Esophagus squamous epithelium (tissue), 5 donors: ENCODE measurements around the gene ANKRD7. TPM values are rescaled to one million over a fixed set of nuclear protein-coding genes. Genes with fewer than 3 reads are reported as not detected.

ENCODE experiments used
- DNase-seq: peaks from one replicate; lab custom pipeline; 2025; lab: John Stamatoyannopoulos, UW
- H3K27ac ChIP-seq, 4 donors: fragments of 200-600 bp; sonication (generic); one replicate each; pipeline ENCODE4 v1.5.1; 2016 to 2019; ENCODE audit warnings: mild to moderate bottlenecking in 1 of 4
- H3K27me3 ChIP-seq, 4 donors: fragments of 200-600 bp; sonication (generic); 1 replicate in 3 of 4; 2 replicates in 1 of 4; pipeline versions ENCODE4 v1.5.1 to v1.6.0; 2017 to 2021; ENCODE audit warnings: antibody characterized with exemption in 1 of 4
- H3K36me3 ChIP-seq, 3 donors: fragments of 200-600 bp; sonication (generic); one replicate each; pipeline ENCODE4 v1.5.1; 2016 to 2019
- H3K4me1 ChIP-seq, 3 donors: fragments of 200-600 bp; sonication (generic); one replicate each; pipeline ENCODE4 v1.5.1; 2017 to 2019
- H3K4me3 ChIP-seq, 4 donors: fragments of 200-600 bp; sonication (generic); 1 replicate in 3 of 4; 2 replicates in 1 of 4; pipeline ENCODE4 v1.5.1; 2016 to 2019; ENCODE audit warnings: mild to moderate bottlenecking in 2 of 4, moderate library complexity in 1 of 4
- H3K9me3 ChIP-seq, 3 donors: fragments of 200-600 bp; sonication (generic); one replicate each; pipeline ENCODE4 v1.5.1; 2016 to 2019
- POLR2A ChIP-seq, 4 donors: fragments of 450-650 bp; IDR thresholded peaks; one replicate each; pipeline ENCODE4 v1.6.1; 2017; ENCODE audit warnings: antibody characterized with exemption in 4 of 4, mild to moderate bottlenecking in 4 of 4, moderate library complexity in 3 of 4
- WGBS, 2 donors: methylation state at CpG; one replicate each; pipeline ENCODE4 v1.1.5; 2018; 5-methylcytosine and 5-hydroxymethylcytosine counted together
- intact Hi-C: fragments of 100-400 bp; cut with DNase I; formaldehyde crosslinking; loops from one replicate; pipeline ENCODE4 v1.15.0; 2022
- total RNA-seq, 4 donors: library from RNA; depleted of rRNA; stranded (reverse); fragments of >200 nt; gene quantifications; one replicate each; pipeline ENCODE4 v1.1.0, GENCODE V29; 2016
- TF ChIP-seq, protein P1 (sequence below), 6 experiments: fragments of 450-650 bp in 4 of 6; fragments of 200-600 bp in 2 of 6; sonication (generic) in 2 of 6; IDR thresholded peaks; one replicate each; pipeline ENCODE4 v1.5.1; 2016 to 2019; ENCODE audit warnings: antibody characterized with exemption in 6 of 6, mild to moderate bottlenecking in 4 of 6, moderate library complexity in 4 of 6
- donor health status: DM: yes; HTN: yes; CAD: no.

The ANKRD7 gene
- total RNA-seq, 4 donors from 2014 or later = 0.57 TPM; not detected in 3

DNA sequence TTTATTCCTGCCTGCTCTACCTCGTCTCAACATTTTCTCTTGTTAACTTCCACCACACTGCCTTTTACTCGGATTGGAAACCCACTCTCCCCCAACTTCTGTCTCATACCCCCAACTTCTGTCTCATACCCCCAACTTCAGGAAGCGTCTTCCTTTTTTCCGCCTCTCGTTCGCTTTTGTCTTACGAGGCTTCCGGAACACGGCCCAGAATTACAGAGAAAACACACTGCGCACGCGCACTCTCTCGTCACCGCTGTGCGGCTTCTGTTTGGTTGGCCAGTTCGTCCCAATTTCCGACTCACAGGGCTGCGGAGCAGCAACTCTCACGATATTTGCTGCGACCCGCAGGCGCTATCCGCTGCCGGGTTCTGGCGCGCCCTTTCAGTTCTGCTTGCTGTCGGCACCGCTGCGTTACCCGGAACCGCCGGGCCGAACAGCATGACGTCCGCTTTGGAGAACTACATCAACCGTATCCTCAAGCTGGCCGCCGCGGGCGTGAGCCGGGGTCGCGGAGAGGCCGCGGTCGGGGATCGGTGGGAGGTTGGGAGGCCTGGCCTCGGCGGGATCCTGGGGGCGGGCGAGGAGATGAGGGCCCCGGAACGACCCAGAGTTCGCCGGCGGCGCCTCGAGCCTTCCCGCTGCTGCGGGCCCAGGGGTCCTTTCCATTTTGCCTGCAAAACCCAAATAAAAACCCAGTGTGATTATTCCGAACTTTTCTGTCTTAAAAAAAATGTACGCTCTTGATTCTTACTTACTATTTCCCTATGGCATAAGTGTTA, 40.5 kb upstream of the ANKRD7 start, which contains the start of gene LSM8:
Gene LSM8 (plus strand): TSS at position 379 of the 779 bp plus-strand sequence. CDS start 60 bp downstream, at position 439.
- intact Hi-C loops = no loop called here
- peaks cover 12 to 44% (median 25%) of the 10 kb centered on the region in 3 donors for H3K4me1 ChIP-seq
- peak within 1 kb of the TSS; percentile 94 to 98 (median 95) for H3K27ac ChIP-seq

DNA sequence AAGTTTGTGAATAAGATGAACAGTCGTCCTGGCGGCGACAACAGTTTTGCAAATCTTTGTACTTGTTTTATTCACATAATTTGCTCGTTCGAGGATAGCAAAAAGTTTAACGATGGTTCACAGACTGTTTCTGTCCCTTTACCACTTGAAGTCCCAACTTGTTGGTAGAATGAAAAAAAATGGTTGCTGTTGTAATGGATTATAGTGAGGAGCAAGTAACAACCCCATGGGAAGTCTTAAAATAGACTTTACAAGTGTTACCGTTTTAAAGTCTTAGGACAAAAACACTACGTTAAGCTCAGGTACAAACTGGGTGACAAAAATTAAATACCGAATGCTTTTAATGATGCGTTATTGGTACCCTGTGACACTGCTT, 40.0 kb upstream of the ANKRD7 start:
- Histone ChIP-seq H3K36me3 (peaks cover 0 to 25% (median 6%) of the 10 kb centered on the region in 3 donors), H3K9me3 (no peaks in the 10 kb centered on the region), H3K27ac (peak overlapping the region; percentile 94 to 98 (median 95)), H3K4me1 (peaks cover 12 to 44% (median 25%) of the 10 kb centered on the region in 3 donors), H3K4me3 (peak overlapping the region; percentile 82 to 96 (median 90)), H3K27me3 (no peaks in the 10 kb centered on the region)
- TF ChIP-seq, protein P1, sequence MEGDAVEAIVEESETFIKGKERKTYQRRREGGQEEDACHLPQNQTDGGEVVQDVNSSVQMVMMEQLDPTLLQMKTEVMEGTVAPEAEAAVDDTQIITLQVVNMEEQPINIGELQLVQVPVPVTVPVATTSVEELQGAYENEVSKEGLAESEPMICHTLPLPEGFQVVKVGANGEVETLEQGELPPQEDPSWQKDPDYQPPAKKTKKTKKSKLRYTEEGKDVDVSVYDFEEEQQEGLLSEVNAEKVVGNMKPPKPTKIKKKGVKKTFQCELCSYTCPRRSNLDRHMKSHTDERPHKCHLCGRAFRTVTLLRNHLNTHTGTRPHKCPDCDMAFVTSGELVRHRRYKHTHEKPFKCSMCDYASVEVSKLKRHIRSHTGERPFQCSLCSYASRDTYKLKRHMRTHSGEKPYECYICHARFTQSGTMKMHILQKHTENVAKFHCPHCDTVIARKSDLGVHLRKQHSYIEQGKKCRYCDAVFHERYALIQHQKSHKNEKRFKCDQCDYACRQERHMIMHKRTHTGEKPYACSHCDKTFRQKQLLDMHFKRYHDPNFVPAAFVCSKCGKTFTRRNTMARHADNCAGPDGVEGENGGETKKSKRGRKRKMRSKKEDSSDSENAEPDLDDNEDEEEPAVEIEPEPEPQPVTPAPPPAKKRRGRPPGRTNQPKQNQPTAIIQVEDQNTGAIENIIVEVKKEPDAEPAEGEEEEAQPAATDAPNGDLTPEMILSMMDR (IDR thresholded peaks at IDR 0.05) = no peak
- no peak for TF ChIP-seq POLR2A (IDR thresholded peaks at IDR 0.05)
- intact Hi-C loops = no loop called here
- DNase-seq = no peak
- 6 to 8% methylated on average over 10 of the region's 10 CpGs for WGBS, 2 donors

More for the DNA sequence above, 40.5 kb upstream of the ANKRD7 start, which contains the start of gene LSM8:
- peak in 3 of 4 donors; percentile 77 to 86 (median 85) for TF ChIP-seq POLR2A (IDR thresholded peaks at IDR 0.05)
- TF ChIP-seq, protein P1 (IDR thresholded peaks at IDR 0.05) = no peak
- H3K9me3 ChIP-seq = no peaks in the 10 kb centered on the region
- H3K27me3 ChIP-seq = no peaks in the 10 kb centered on the region
- DNase-seq = peak; percentile 76
- peaks cover 0 to 19% (median 2%) of the 10 kb centered on the region in 3 donors for H3K36me3 ChIP-seq
- H3K4me3 ChIP-seq = peak within 1 kb of the TSS; percentile 82 to 96 (median 90)
- WGBS, 2 donors = 0% methylated on average over 33 to 47 of the region's 62 CpGs

DNA sequence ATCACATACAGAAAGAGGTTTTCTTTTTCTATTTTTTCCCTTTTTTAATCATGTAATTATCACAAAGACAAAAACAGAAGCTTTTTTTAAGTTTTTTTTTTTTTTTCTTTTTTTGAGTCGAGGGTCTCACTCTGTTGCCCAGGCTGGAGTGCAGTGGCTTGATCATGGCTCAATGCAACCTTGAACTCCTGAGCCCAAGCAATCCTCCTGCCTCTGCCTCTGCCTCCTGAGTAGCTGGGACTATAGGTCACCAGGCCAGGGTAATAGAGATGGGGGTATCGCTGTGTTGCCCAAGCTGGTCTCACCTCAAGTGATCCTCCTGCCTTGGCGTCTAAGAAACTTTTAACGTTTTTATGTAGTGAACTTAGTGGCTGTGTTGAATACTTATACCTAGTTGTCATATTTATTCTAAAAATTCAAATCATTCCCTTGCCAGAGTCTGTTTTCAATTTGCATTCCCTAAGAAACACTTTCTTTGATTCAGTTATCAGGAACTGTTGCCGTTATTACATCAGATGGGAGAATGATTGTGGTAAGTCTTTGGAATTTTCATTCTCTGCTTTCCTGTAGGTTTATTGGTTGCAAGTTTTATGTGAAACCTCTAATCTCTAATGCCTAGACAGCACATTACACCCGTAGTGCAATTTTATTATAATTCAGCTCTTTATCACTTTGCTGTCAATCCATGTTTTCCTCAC, 39.2 kb upstream of the ANKRD7 start:
- DNase-seq = no peak
- intact Hi-C loops = no loop called here
- H3K27me3 ChIP-seq = no peaks in the 10 kb centered on the region
- H3K9me3 ChIP-seq = no peaks in the 10 kb centered on the region
- WGBS, 2 donors = 61 to 73% methylated on average over 6 of the region's 6 CpGs
- TF ChIP-seq, protein P1 (IDR thresholded peaks at IDR 0.05) = no peak
- no peak for TF ChIP-seq POLR2A (IDR thresholded peaks at IDR 0.05)
- H3K27ac ChIP-seq = peak overlapping the region in 1 of 4 donors; percentile 98
- peak overlapping the region in 3 of 4 donors; percentile 82 to 96 (median 92) for H3K4me3 ChIP-seq
- H3K4me1 ChIP-seq = peaks cover 12 to 44% (median 25%) of the 10 kb centered on the region in 3 donors
- H3K36me3 ChIP-seq = peaks cover 0 to 33% (median 6%) of the 10 kb centered on the region in 3 donors

DNA sequence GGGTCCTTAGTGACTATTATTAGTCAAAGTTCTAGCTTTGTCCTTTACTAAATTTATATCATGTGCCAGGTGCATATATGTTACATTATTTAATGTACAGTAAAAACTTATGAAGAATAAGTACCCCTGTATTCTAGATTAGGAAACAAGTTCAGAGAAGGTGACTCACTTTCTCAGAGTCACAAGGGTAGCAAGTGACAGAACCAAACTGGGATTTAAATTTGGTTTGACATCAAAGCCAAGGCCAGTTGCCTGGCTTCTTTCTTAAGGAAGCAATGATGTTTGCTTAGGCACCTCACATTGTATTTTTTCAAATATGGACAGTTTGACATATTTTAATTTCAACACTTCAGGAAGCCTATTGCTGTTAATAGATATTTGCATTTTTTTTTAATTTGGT, 38.0 kb upstream of the ANKRD7 start:
- no peaks in the 10 kb centered on the region for H3K9me3 ChIP-seq
- H3K36me3 ChIP-seq = peaks cover 0 to 45% (median 6%) of the 10 kb centered on the region in 3 donors
- no peak overlapping the region for H3K4me3 ChIP-seq
- H3K27me3 ChIP-seq = no peaks in the 10 kb centered on the region
- peaks cover 12 to 44% (median 25%) of the 10 kb centered on the region in 3 donors for H3K4me1 ChIP-seq
- intact Hi-C loops = no loop called here
- H3K27ac ChIP-seq = no peak overlapping the region
- no peak for DNase-seq
- TF ChIP-seq POLR2A (IDR thresholded peaks at IDR 0.05) = no peak
- TF ChIP-seq, protein P1 (IDR thresholded peaks at IDR 0.05) = no peak
